ENCODE measurements around the gene ZYX.

Gene ZYX

GRCh38 chr7:143367972-143368371 is 13.2 kb upstream of the ZYX start:
- ATAC-seq, result peak; percentile 66
- no peak for TF ChIP-seq CSRNP3 (CRISPR knock-in tag; IDR thresholded peaks at IDR 0.05)
- no peak for TF ChIP-seq CREB5 (CRISPR knock-in tag; IDR thresholded peaks at IDR 0.05; ENCODE audit: low read depth)
- TF ChIP-seq TSHZ2 (CRISPR knock-in tag; IDR thresholded peaks at IDR 0.05), result no peak
- TF ChIP-seq ZNF70 (CRISPR knock-in tag; IDR thresholded peaks at IDR 0.05), result no peak
- no peak for TF ChIP-seq OSR1 (CRISPR knock-in tag; IDR thresholded peaks at IDR 0.05)
- no peak for TF ChIP-seq ZNF8 (CRISPR knock-in tag; IDR thresholded peaks at IDR 0.05)
- TF ChIP-seq TCF4 (CRISPR knock-in tag; IDR thresholded peaks at IDR 0.05; ENCODE audit: borderline replicate concordance), result no peak
- no peak for TF ChIP-seq CSDC2 (CRISPR knock-in tag; IDR thresholded peaks at IDR 0.05)
- TF ChIP-seq ESRRG (CRISPR knock-in tag; IDR thresholded peaks at IDR 0.05), result no peak
- no peak for TF ChIP-seq ZFP3 (CRISPR knock-in tag; IDR thresholded peaks at IDR 0.05)
- TF ChIP-seq SNAI2 (CRISPR knock-in tag; IDR thresholded peaks at IDR 0.05), result no peak
- no peak for TF ChIP-seq ZFP30 (CRISPR knock-in tag; IDR thresholded peaks at IDR 0.05)
- TF ChIP-seq RARB (CRISPR knock-in tag; IDR thresholded peaks at IDR 0.05), result no peak
- no peak for TF ChIP-seq ARNTL (CRISPR knock-in tag; IDR thresholded peaks at IDR 0.05; ENCODE audit: borderline replicate concordance, low read depth)
- no peak for TF ChIP-seq PPARA (CRISPR knock-in tag; IDR thresholded peaks at IDR 0.05; ENCODE audit: borderline replicate concordance)
- no peak for TF ChIP-seq TOX (CRISPR knock-in tag; IDR thresholded peaks at IDR 0.05; ENCODE audit: borderline replicate concordance)
- no peak for TF ChIP-seq ZC3H10 (CRISPR knock-in tag; IDR thresholded peaks at IDR 0.05)
- no peak for TF ChIP-seq GLIS3 (CRISPR knock-in tag; IDR thresholded peaks at IDR 0.05)

- ATAC-seq, result no peak
- TF ChIP-seq SNAI2 (CRISPR knock-in tag; IDR thresholded peaks at IDR 0.05) (no peak), RARB (CRISPR knock-in tag; IDR thresholded peaks at IDR 0.05) (no peak)
Observed at GRCh38 chr7:143368387-143368786, 12.8 kb upstream of the ZYX start.

GRCh38 chr7:143369678-143370651 is 11.2 kb upstream of the ZYX start:
- no peak for ATAC-seq

More at GRCh38 chr7:143369678-143370651, 11.2 kb upstream of the ZYX start:
- TF ChIP-seq ESRRG (CRISPR knock-in tag; IDR thresholded peaks at IDR 0.05) (no peak), CSDC2 (CRISPR knock-in tag; IDR thresholded peaks at IDR 0.05) (no peak), ZC3H10 (CRISPR knock-in tag; IDR thresholded peaks at IDR 0.05) (no peak), TCF4 (CRISPR knock-in tag; IDR thresholded peaks at IDR 0.05; ENCODE audit: borderline replicate concordance) (no peak), ZNF70 (CRISPR knock-in tag; IDR thresholded peaks at IDR 0.05) (no peak), ISL1 (CRISPR knock-in tag; IDR thresholded peaks at IDR 0.05) (no peak), POU6F1 (CRISPR knock-in tag; IDR thresholded peaks at IDR 0.05; ENCODE audit: borderline replicate concordance, low read depth) (no peak), PATZ1 (CRISPR knock-in tag; IDR thresholded peaks at IDR 0.05; ENCODE audit: borderline replicate concordance) (no peak), GLIS3 (CRISPR knock-in tag; IDR thresholded peaks at IDR 0.05) (no peak), PPARA (CRISPR knock-in tag; IDR thresholded peaks at IDR 0.05; ENCODE audit: borderline replicate concordance) (no peak), ARNTL (CRISPR knock-in tag; IDR thresholded peaks at IDR 0.05; ENCODE audit: borderline replicate concordance, low read depth) (no peak), BACH2 (CRISPR knock-in tag; IDR thresholded peaks at IDR 0.05; ENCODE audit: borderline replicate concordance) (no peak), ZFP3 (CRISPR knock-in tag; IDR thresholded peaks at IDR 0.05) (no peak)

All from SK-N-SH treated with all-trans-retinoic acid at 6 μM for 48 hours (cell line).